ENCODE data around the gene TRNAU1AP. TPM values are rescaled to one million over a fixed set of nuclear protein-coding genes. Genes with fewer than 3 reads are reported as not detected.

Gene TRNAU1AP
- 10 to 100 TPM; 27.6 to 52.5 (median 40.9) TPM for total RNA-seq
- 10 to 100 TPM; 26.5 to 29.9 TPM for polyA plus RNA-seq
- 26.1 reads per million, percentile 56 among the genes with 10 or more reads in this experiment for total RNA-seq

DNA sequence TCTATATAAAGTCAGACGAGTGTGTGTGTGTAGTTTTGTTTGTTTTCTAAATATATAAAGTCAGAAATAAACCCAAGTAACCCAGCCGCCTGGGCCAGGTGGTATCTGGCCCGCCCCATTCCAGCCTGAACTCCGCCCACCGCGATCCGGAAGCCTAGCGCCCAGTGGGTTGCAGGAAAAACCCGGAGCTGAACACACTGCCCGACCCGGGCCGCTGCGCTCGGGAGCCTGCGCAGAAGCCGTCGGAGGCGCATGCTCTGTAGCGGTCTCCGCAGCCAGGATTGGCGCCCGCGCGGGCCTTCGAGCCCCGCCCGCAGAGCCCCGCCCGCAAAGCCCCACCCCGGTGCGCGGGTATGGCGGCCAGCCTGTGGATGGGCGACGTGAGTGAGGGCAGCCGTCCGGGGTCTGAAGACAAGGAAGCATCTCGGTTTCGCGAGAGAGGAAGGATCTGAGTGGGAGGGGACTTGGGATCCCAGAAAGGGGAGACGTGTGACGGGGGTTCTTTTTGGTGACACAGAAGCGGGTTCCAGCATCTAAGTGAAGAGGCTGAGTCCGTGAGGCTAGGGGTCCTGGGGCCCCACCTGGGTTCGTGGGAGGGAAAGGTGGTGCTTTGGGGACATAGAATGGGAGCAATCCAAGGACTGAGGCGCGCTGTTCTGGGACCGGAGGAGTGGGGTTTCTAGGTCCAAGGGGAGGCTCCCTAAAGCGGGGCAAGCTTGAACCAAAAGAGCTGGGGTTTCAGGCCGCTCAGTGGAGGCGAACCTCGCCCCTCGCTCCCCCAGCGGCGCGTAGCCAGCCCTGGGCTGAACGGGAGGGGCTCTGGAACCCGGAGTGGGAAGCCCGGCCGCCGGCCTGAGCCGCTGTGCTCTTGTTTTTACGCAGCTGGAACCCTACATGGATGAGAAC, at the start of gene TRNAU1AP:
TRNAU1AP (plus strand) TSS at position 328 of the 906 bp plus-strand sequence; CDS start at position 354, 26 bp downstream.
- Mint-ChIP-seq H3K36me3 (peaks cover 3 to 14% (median 6%) of the 10 kb centered on the region in 5 donors), H3K4me1 (peaks cover 10 to 26% (median 19%) of the 10 kb centered on the region in 7 donors), H3K27ac (peak within 1 kb of the TSS; percentile 94 to 99 (median 98)), H3K9me3 (no peaks in the 10 kb centered on the region), H3K27me3 (no peaks in the 10 kb centered on the region), H3K4me3 (peak within 1 kb of the TSS; percentile 94 to 99 (median 98))
- ChIA-PET CTCF (interaction anchor here (0.6 to 1.0 kb wide), 2 partner anchors 35 to 323 kb away, joined by 3 read pairs; no protein-coding TSS in a partner anchor), POLR2A (interaction anchor here (0.6 to 6.9 kb wide), 14 partner anchors 11 to 319 kb away, joined by 3 to 109 read pairs (median 3); partner anchors contain the start of genes ATP5IF1, GMEB1, RCC1 and TAF12)
- no peaks in the 10 kb centered on the region for H3K27me3 ChIP-seq (ENCODE audit: control insufficient read depth in 2 of 2, insufficient read depth in 2 of 2, low read length in 2 of 2)
- intact Hi-C loops (cut with micrococcal nuclease): loop anchor here (1.0 to 10.0 kb wide), 20 partner anchors 28 to 1858 kb away; partner anchors contain the start of genes ARID1A (in 2 of the 2), EYA3 (in 1 of the 2), GMEB1 (in 1 of the 2) and MED18 (in 1 of the 2)
- H3K4me3 ChIP-seq (ENCODE audit: low read length): peak within 1 kb of the TSS; percentile 95
- DNase-seq: peak; percentile 92 to 98 (median 97)
- peak; percentile 98 for ATAC-seq
- peaks cover 0 to 17% (median 0%) of the 10 kb centered on the region in 3 experiments for H3K36me3 ChIP-seq (ENCODE audit: control insufficient read depth in 2 of 3, insufficient read depth in 3 of 3, low read length in 3 of 3)
- H3K4me1 ChIP-seq (ENCODE audit: control insufficient read depth in 2 of 2, insufficient read depth in 2 of 2, low read length in 2 of 2): peaks cover 0 to 15% of the 10 kb centered on the region in 2 donors
- peak within 1 kb of the TSS; percentile 81 for H3K27ac ChIP-seq (ENCODE audit: low read depth, low read length)
- no peaks in the 10 kb centered on the region for H3K9me3 ChIP-seq (ENCODE audit: control insufficient read depth in 2 of 3, low read length in 3 of 3)

DNA sequence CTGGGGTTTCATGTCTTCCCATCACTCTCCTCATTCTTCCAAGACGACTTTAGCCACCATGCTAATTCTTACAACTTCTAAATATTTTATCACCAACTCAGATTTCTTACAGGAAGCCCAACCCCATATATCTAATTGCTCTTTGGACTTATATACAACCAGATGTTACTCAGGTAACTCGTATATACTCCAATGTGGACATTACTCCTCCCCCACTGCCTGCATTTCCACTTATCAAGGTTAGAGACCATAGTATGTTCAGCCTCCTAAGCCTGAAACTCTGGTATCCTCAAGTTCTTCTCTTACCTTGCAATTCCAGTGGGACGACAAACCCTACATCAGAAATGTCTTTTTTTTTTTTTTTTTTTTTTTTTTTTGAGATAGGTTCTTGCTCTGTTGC, 49.8 kb upstream of the TRNAU1AP start:
- ChIA-PET CTCF (no interaction called here), POLR2A (interaction anchor here (0.6 to 0.7 kb wide), 3 partner anchors 11 to 138 kb away, joined by 3 read pairs; no protein-coding TSS in a partner anchor)
- H3K27ac Mint-ChIP-seq: peak overlapping the region in 2 of 9 donors; percentile 25 to 68
- H3K4me3 ChIP-seq (ENCODE audit: low read length): no peak overlapping the region
- no peak overlapping the region for H3K27ac ChIP-seq (ENCODE audit: low read depth, low read length)
- peaks cover 0 to 3% (median 0%) of the 10 kb centered on the region in 5 donors for H3K27me3 Mint-ChIP-seq
- H3K4me3 Mint-ChIP-seq: peak overlapping the region in 2 of 10 donors; percentile 16
- no peaks in the 10 kb centered on the region for H3K9me3 ChIP-seq (ENCODE audit: control insufficient read depth in 2 of 3, low read length in 3 of 3)
- peaks cover 0 to 4% (median 0%) of the 10 kb centered on the region in 3 experiments for H3K36me3 ChIP-seq (ENCODE audit: control insufficient read depth in 2 of 3, insufficient read depth in 3 of 3, low read length in 3 of 3)
- DNase-seq (no peak), ATAC-seq (no peak)
- H3K4me1 Mint-ChIP-seq: peaks cover 6 to 23% (median 16%) of the 10 kb centered on the region in 7 donors
- no peaks in the 10 kb centered on the region for H3K27me3 ChIP-seq (ENCODE audit: control insufficient read depth in 2 of 2, insufficient read depth in 2 of 2, low read length in 2 of 2)
- H3K4me1 ChIP-seq (ENCODE audit: control insufficient read depth in 2 of 2, insufficient read depth in 2 of 2, low read length in 2 of 2): peaks cover 4 to 12% of the 10 kb centered on the region in 2 donors
- peaks cover 0 to 24% (median 8%) of the 10 kb centered on the region in 5 donors for H3K36me3 Mint-ChIP-seq
- intact Hi-C loops (cut with micrococcal nuclease): no loop called here
- H3K9me3 Mint-ChIP-seq: peaks cover 0 to 3% (median 0%) of the 10 kb centered on the region in 11 donors

DNA sequence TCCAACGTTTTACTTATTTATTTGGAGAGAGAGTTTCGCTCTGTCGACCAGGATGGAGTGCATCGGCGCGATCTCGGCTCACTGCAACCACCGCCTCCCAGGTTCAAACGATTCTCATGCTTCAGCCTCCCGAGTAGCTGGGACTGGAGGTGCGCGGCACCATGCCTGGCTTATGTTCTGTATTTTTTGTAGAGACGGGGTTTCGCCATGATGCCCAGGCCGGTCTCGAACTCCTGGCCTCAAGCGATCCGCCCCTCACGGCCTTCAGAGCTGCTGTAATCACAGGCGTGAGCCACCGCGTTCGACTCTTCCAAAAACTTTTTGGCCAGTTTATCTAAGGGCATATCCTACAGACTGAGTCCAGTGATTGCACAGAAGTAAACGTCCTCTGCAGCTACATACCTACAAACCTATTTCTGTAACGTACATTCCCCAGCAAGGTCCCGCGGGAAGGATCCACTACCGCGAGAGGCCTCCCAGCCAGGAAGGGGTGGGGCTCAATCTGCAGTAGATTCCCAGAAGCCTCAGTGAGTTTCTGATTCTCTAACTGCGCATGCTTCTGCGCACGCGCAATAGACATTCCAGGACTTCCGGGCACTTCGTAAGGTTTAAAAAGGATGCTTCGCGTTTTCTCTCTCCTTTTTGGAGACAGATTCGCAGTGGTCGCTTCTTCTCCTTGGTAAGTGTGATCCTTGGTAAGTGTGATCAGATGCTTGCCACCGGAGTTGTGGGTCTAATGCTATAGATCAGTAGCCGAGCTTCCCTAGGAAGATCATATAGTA, 47.3 kb upstream of the TRNAU1AP start, which contains the start of gene RCC1:
RCC1 (plus strand) TSS at position 638 of the 782 bp plus-strand sequence. CDS start 23,824 bp downstream, outside the sequence.
- H3K27ac ChIP-seq (ENCODE audit: low read depth, low read length): peak within 1 kb of the TSS; percentile 88
- no peaks in the 10 kb centered on the region for H3K9me3 ChIP-seq (ENCODE audit: control insufficient read depth in 2 of 3, low read length in 3 of 3)
- POLR2A ChIA-PET: interaction anchor here (0.5 to 6.4 kb wide), 26 partner anchors 11 to 1548 kb away, joined by 3 to 106 read pairs (median 4); partner anchors contain the start of genes GMEB1, MED18, SESN2 and SRSF4
- H3K4me1 ChIP-seq (ENCODE audit: control insufficient read depth in 2 of 2, insufficient read depth in 2 of 2, low read length in 2 of 2): peaks cover 29 to 36% of the 10 kb centered on the region in 2 donors
- peak; percentile 97 for ATAC-seq
- DNase-seq: peak; percentile 78 to 98 (median 96)
- Mint-ChIP-seq H3K4me3 (peak within 1 kb of the TSS; percentile 94 to 100 (median 99)), H3K36me3 (peaks cover 0 to 45% (median 24%) of the 10 kb centered on the region in 5 donors), H3K27me3 (peaks cover 0 to 3% (median 0%) of the 10 kb centered on the region in 5 donors), H3K27ac (peak within 1 kb of the TSS; percentile 96 to 100 (median 99)), H3K9me3 (peaks cover 0 to 3% (median 0%) of the 10 kb centered on the region in 11 donors), H3K4me1 (peaks cover 29 to 48% (median 41%) of the 10 kb centered on the region in 7 donors)
- intact Hi-C loops (cut with micrococcal nuclease): loop anchor here (1.0 to 5.0 kb wide), 22 partner anchors 13 to 677 kb away; partner anchors contain the start of genes EYA3 (in 2 of the 2), GMEB1 (in 2 of the 2), PHACTR4 (in 2 of the 2) and SESN2 (in 2 of the 2)
- no peaks in the 10 kb centered on the region for H3K27me3 ChIP-seq (ENCODE audit: control insufficient read depth in 2 of 2, insufficient read depth in 2 of 2, low read length in 2 of 2)
- H3K4me3 ChIP-seq (ENCODE audit: low read length): peak within 1 kb of the TSS; percentile 79
- H3K36me3 ChIP-seq (ENCODE audit: control insufficient read depth in 2 of 3, insufficient read depth in 3 of 3, low read length in 3 of 3): peaks cover 18 to 28% (median 21%) of the 10 kb centered on the region in 3 experiments
- CTCF ChIA-PET: interaction anchor here (0.6 to 1.3 kb wide), 2 partner anchors 14 to 257 kb away, joined by 5 to 7 read pairs; no protein-coding TSS in a partner anchor

DNA sequence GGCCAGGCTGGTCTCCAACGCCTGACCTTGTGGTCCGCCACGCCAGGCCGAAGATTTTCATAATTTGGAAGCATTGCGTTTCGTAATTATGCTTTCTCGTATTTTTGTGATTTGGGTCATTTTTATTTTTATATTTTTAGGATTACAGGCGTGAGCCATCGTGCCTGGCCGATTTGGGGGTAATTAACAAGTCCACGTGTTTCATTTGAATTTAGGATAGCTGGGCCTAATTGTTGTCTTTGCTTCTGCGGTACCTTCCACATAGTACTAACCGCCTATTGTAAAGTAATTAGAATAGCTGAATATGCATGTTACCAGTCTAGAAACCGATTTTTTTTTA, 46.0 kb upstream of the TRNAU1AP start:
- CTCF ChIA-PET: interaction anchor here (0.5 to 1.6 kb wide), 2 partner anchors 9 to 10 kb away, joined by 3 to 8 read pairs; no protein-coding TSS in a partner anchor
- H3K9me3 ChIP-seq (ENCODE audit: control insufficient read depth in 2 of 3, low read length in 3 of 3): no peaks in the 10 kb centered on the region
- intact Hi-C loops (cut with micrococcal nuclease): loop anchor here (1.0 to 5.0 kb wide), 12 partner anchors 11 to 675 kb away; partner anchors contain the start of genes GMEB1 (in 2 of the 2), EYA3 (in 1 of the 2), PHACTR4 (in 1 of the 2) and PPP1R8 (in 1 of the 2)
- Mint-ChIP-seq H3K36me3 (peaks cover 0 to 51% (median 30%) of the 10 kb centered on the region in 5 donors), H3K4me1 (peaks cover 35 to 54% (median 47%) of the 10 kb centered on the region in 7 donors), H3K9me3 (peaks cover 0 to 3% (median 0%) of the 10 kb centered on the region in 11 donors), H3K27me3 (peaks cover 0 to 3% (median 0%) of the 10 kb centered on the region in 5 donors), H3K4me3 (peak overlapping the region; percentile 94 to 100 (median 99)), H3K27ac (peak overlapping the region; percentile 96 to 100 (median 99))
- ATAC-seq: no peak
- H3K36me3 ChIP-seq (ENCODE audit: control insufficient read depth in 2 of 3, insufficient read depth in 3 of 3, low read length in 3 of 3): peaks cover 20 to 37% (median 21%) of the 10 kb centered on the region in 3 experiments
- H3K4me3 ChIP-seq (ENCODE audit: low read length): peak overlapping the region; percentile 79
- POLR2A ChIA-PET: interaction anchor here (0.9 to 6.4 kb wide), 12 partner anchors 11 to 1019 kb away, joined by 3 to 106 read pairs (median 5); partner anchors contain the start of genes GMEB1, SESN2, TAF12 and TRNAU1AP
- peaks cover 36 to 42% of the 10 kb centered on the region in 2 donors for H3K4me1 ChIP-seq (ENCODE audit: control insufficient read depth in 2 of 2, insufficient read depth in 2 of 2, low read length in 2 of 2)
- no peaks in the 10 kb centered on the region for H3K27me3 ChIP-seq (ENCODE audit: control insufficient read depth in 2 of 2, insufficient read depth in 2 of 2, low read length in 2 of 2)
- no peak for DNase-seq
- H3K27ac ChIP-seq (ENCODE audit: low read depth, low read length): peak overlapping the region; percentile 88

DNA sequence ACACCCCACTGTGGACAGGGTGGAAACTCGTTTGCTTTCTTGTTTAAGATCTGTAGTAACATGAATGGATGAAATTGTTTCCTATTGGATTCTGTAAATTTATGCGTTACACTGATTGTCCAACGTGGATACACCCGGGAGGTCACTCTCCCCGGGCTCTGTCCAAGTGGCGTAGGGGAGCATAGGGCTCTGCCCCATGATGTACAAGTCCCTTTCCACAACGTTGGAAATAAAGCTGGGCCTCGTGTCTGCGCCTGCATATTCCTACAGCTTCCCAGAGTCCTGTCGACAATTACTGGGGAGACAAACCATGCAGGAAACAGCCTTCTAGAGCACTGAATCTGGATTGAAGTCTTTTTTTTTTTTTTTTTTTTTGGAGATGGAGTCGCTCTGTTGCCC, 45.6 kb upstream of the TRNAU1AP start:
- H3K4me1 Mint-ChIP-seq: peaks cover 39 to 57% (median 50%) of the 10 kb centered on the region in 7 donors
- peaks cover 20 to 40% (median 21%) of the 10 kb centered on the region in 3 experiments for H3K36me3 ChIP-seq (ENCODE audit: control insufficient read depth in 2 of 3, insufficient read depth in 3 of 3, low read length in 3 of 3)
- peaks cover 39 to 45% of the 10 kb centered on the region in 2 donors for H3K4me1 ChIP-seq (ENCODE audit: control insufficient read depth in 2 of 2, insufficient read depth in 2 of 2, low read length in 2 of 2)
- peak overlapping the region; percentile 94 to 100 (median 99) for H3K4me3 Mint-ChIP-seq
- peak in 1 of 9 donors; percentile 36 for DNase-seq
- ChIA-PET CTCF (interaction anchor here (1.6 kb wide), 1 partner anchor 10 kb away, joined by 8 read pairs; no protein-coding TSS in a partner anchor), POLR2A (interaction anchor here (0.9 to 6.4 kb wide), 13 partner anchors 11 to 1019 kb away, joined by 3 to 106 read pairs (median 4); partner anchors contain the start of genes GMEB1, PHACTR4, SESN2 and TAF12)
- ATAC-seq: no peak
- peaks cover 0 to 3% (median 0%) of the 10 kb centered on the region in 5 donors for H3K27me3 Mint-ChIP-seq
- peaks cover 0 to 54% (median 33%) of the 10 kb centered on the region in 5 donors for H3K36me3 Mint-ChIP-seq
- peak overlapping the region; percentile 96 to 100 (median 99) for H3K27ac Mint-ChIP-seq
- H3K9me3 Mint-ChIP-seq: peaks cover 0 to 3% (median 0%) of the 10 kb centered on the region in 11 donors
- peak overlapping the region; percentile 79 for H3K4me3 ChIP-seq (ENCODE audit: low read length)
- peak overlapping the region; percentile 88 for H3K27ac ChIP-seq (ENCODE audit: low read depth, low read length)
- no peaks in the 10 kb centered on the region for H3K9me3 ChIP-seq (ENCODE audit: control insufficient read depth in 2 of 3, low read length in 3 of 3)
- H3K27me3 ChIP-seq (ENCODE audit: control insufficient read depth in 2 of 2, insufficient read depth in 2 of 2, low read length in 2 of 2): no peaks in the 10 kb centered on the region
- intact Hi-C loops (cut with micrococcal nuclease): loop anchor here (5.0 kb wide), 6 partner anchors 100 to 675 kb away; partner anchors contain the start of genes GMEB1 (in 2 of the 2), PHACTR4 (in 1 of the 2), PPP1R8 (in 1 of the 2) and SRSF4 (in 1 of the 2)
